Esophagus muscularis mucosa (tissue), 3 donors: ENCODE measurements around the gene COMMD7.

ENCODE experiments used
- POLR2A ChIP-seq: fragments of 450-650 bp; IDR thresholded peaks from one replicate; pipeline ENCODE4 v1.6.1; 2017; ENCODE audit warnings: antibody characterized with exemption, moderate library complexity, mild to moderate bottlenecking, low read depth
- POLR2AphosphoS5 ChIP-seq, 2 donors: sonication (generic); formaldehyde crosslinking; IDR thresholded peaks; one replicate each; pipeline ENCODE4 v1.6.1; 2017; ENCODE audit warnings: antibody characterized with exemption in 2 of 2
- TF ChIP-seq, protein P1 (sequence below), 3 experiments: fragments of 200-600 bp in 2 of 3; fragments of 450-650 bp in 1 of 3; sonication (generic) in 2 of 3; IDR thresholded peaks; one replicate each; pipeline ENCODE4 v1.5.1; 2017 to 2019; ENCODE audit warnings: antibody characterized with exemption in 3 of 3, mild to moderate bottlenecking in 2 of 3, moderate library complexity in 1 of 3

GRCh38 chr20:32656827-32657226 is 86.4 kb downstream of the COMMD7 start:
- TF ChIP-seq, protein P1, sequence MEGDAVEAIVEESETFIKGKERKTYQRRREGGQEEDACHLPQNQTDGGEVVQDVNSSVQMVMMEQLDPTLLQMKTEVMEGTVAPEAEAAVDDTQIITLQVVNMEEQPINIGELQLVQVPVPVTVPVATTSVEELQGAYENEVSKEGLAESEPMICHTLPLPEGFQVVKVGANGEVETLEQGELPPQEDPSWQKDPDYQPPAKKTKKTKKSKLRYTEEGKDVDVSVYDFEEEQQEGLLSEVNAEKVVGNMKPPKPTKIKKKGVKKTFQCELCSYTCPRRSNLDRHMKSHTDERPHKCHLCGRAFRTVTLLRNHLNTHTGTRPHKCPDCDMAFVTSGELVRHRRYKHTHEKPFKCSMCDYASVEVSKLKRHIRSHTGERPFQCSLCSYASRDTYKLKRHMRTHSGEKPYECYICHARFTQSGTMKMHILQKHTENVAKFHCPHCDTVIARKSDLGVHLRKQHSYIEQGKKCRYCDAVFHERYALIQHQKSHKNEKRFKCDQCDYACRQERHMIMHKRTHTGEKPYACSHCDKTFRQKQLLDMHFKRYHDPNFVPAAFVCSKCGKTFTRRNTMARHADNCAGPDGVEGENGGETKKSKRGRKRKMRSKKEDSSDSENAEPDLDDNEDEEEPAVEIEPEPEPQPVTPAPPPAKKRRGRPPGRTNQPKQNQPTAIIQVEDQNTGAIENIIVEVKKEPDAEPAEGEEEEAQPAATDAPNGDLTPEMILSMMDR (IDR thresholded peaks at IDR 0.05), result no peak
- TF ChIP-seq POLR2A (no peak), POLR2AphosphoS5 (IDR thresholded peaks at IDR 0.05) (no peak)
